ENCODE results near the gene BAIAP2.

Gene BAIAP2

GRCh38 chr17:81163051-81163695 lies 128.2 kb downstream of the BAIAP2 start:
- no peak for DNase-seq

GRCh38 chr17:81163703-81164370 lies 128.9 kb downstream of the BAIAP2 start:
- no peak for DNase-seq

GRCh38 chr17:81164371-81165245 lies 129.7 kb downstream of the BAIAP2 start:
- DNase-seq: no peak

- DNase-seq: no peak
Measured at GRCh38 chr17:81165246-81166032, 130.5 kb downstream of the BAIAP2 start, which contains the start of gene PVALEF. Gene PVALEF, plus strand, starts transcription at chr17:81165507. Its CDS starts 15,720 bp downstream, at chr17:81181227.

- DNase-seq: no peak
Measured at GRCh38 chr17:81166033-81166492, 131.1 kb downstream of the BAIAP2 start, which contains the start of gene AATK. Gene AATK, minus strand, starts transcription at chr17:81166221. Its CDS starts 229 bp downstream, at chr17:81165992.
